HEK293 (cell line): Measurements from ENCODE around the gene FRMD6.

Experiments used
- CTCF ChIA-PET: fragments of 350-600 bp; formaldehyde crosslinking; extraction: SDS; loops from one replicate; lab custom pipeline; 2021; ENCODE audit warnings: antibody characterized with exemption; lab: Yijun Ruan, JAX
- POLR2A ChIA-PET: fragments of 300-600 bp; formaldehyde crosslinking; extraction: SDS; loops from one replicate; lab custom pipeline; 2020; ENCODE audit warnings: antibody characterized with exemption, inconsistent platforms; lab: Yijun Ruan, JAX
- H3K27ac ChIP-seq: fragments of 200-500 bp; sonication (Bioruptor generic); 2 replicates; pipeline ENCODE4 v1.5.1; 2014; ENCODE audit warnings: low read depth, low read length, control low read depth, inconsistent platforms; ENCODE audit errors: extremely low read depth
- H3K36me3 ChIP-seq, 2 experiments: fragments of 200-500 bp in 1 of 2; sonication (Bioruptor generic) in 1 of 2; 1 replicate in 1 of 2; 2 replicates in 1 of 2; pipeline ENCODE4 v1.5.1; 2014 to 2017; ENCODE audit warnings: inconsistent platforms in 2 of 2, low read length in 2 of 2; ENCODE audit not compliant: control insufficient read depth in 2 of 2, insufficient read depth in 1 of 2
- H3K4me1 ChIP-seq: fragments of 200-500 bp; sonication (Bioruptor generic); 2 replicates; pipeline ENCODE4 v1.5.1; 2014; ENCODE audit warnings: mild to moderate bottlenecking, low read length, inconsistent platforms; ENCODE audit not compliant: control insufficient read depth, insufficient read depth
- H3K4me3 ChIP-seq: 2 replicates; pipeline ENCODE4 v1.5.1; 2011; ENCODE audit warnings: low read depth, mild to moderate bottlenecking, control low read depth, low read length, moderate library complexity
- H3K9me3 ChIP-seq: fragments of 200-500 bp; sonication (Bioruptor generic); 2 replicates; pipeline ENCODE4 v1.5.1; 2014; ENCODE audit warnings: low read depth, low read length, inconsistent platforms; ENCODE audit not compliant: control insufficient read depth, insufficient read depth
- GLI4 ChIP-seq: fragments of 450-650 bp; formaldehyde crosslinking; IDR thresholded peaks from 2 replicates; pipeline ENCODE4 v1.5.1; 2016; ENCODE audit warnings: missing biosample characterization, missing genetic modification characterization
- HIC1 ChIP-seq: fragments of 450-650 bp; formaldehyde crosslinking; IDR thresholded peaks from 2 replicates; pipeline ENCODE4 v1.5.1; 2016; ENCODE audit warnings: missing biosample characterization, missing genetic modification characterization
- IKZF3 ChIP-seq: fragments of 450-650 bp; IDR thresholded peaks from 2 replicates; pipeline ENCODE4 v1.5.0; 2018; ENCODE audit warnings: missing biosample characterization, mild to moderate bottlenecking, missing genetic modification characterization, moderate library complexity
- KLF10 ChIP-seq: fragments of 450-650 bp; IDR thresholded peaks from 2 replicates; pipeline ENCODE4 v1.5.1; 2018; ENCODE audit warnings: missing biosample characterization, mild to moderate bottlenecking, missing genetic modification characterization
- KLF8 ChIP-seq: fragments of 450-650 bp; formaldehyde crosslinking; IDR thresholded peaks from 2 replicates; pipeline ENCODE4 v1.5.1; 2016; ENCODE audit warnings: missing biosample characterization, missing genetic modification characterization
- PRDM1 ChIP-seq: fragments of 450-650 bp; formaldehyde crosslinking; IDR thresholded peaks from 2 replicates; pipeline ENCODE4; 2016; ENCODE audit warnings: missing biosample characterization, missing genetic modification characterization
- PRDM10 ChIP-seq: fragments of 450-650 bp; formaldehyde crosslinking; IDR thresholded peaks from 2 replicates; pipeline ENCODE4 v1.5.1; 2016; ENCODE audit warnings: missing biosample characterization, missing genetic modification characterization
- SCRT1 ChIP-seq: fragments of 450-650 bp; formaldehyde crosslinking; IDR thresholded peaks from 2 replicates; pipeline ENCODE4 v1.5.1; 2016; ENCODE audit warnings: missing biosample characterization, missing genetic modification characterization, borderline replicate concordance
- SP2 ChIP-seq: fragments of 450-650 bp; formaldehyde crosslinking; IDR thresholded peaks from 2 replicates; pipeline ENCODE4 v1.5.1; 2016; ENCODE audit warnings: missing biosample characterization, missing genetic modification characterization
- SP3 ChIP-seq: fragments of 450-650 bp; formaldehyde crosslinking; IDR thresholded peaks from 2 replicates; pipeline ENCODE4 v1.5.1; 2016; ENCODE audit warnings: missing biosample characterization, missing genetic modification characterization
- SP7 ChIP-seq: fragments of 450-650 bp; formaldehyde crosslinking; IDR thresholded peaks from 2 replicates; pipeline ENCODE4 v1.5.1; 2016; ENCODE audit warnings: missing biosample characterization, missing genetic modification characterization
- ZBTB48 ChIP-seq: fragments of 450-650 bp; formaldehyde crosslinking; IDR thresholded peaks from 2 replicates; pipeline ENCODE4 v1.5.1; 2016; ENCODE audit warnings: missing biosample characterization, missing genetic modification characterization
- ZBTB8A ChIP-seq: fragments of 450-650 bp; formaldehyde crosslinking; IDR thresholded peaks from 2 replicates; pipeline ENCODE4 v1.5.1; 2016; ENCODE audit warnings: missing biosample characterization, missing genetic modification characterization
- ZIC2 ChIP-seq: fragments of 450-650 bp; formaldehyde crosslinking; IDR thresholded peaks from 2 replicates; pipeline ENCODE4 v1.5.1; 2016; ENCODE audit warnings: missing biosample characterization, missing genetic modification characterization
- ZNF132 ChIP-seq: fragments of 450-650 bp; formaldehyde crosslinking; IDR thresholded peaks from 2 replicates; pipeline ENCODE4 v1.5.1; 2017; ENCODE audit warnings: missing biosample characterization, missing genetic modification characterization, borderline replicate concordance
- ZNF146 ChIP-seq: fragments of 450-650 bp; formaldehyde crosslinking; IDR thresholded peaks from 2 replicates; pipeline ENCODE4 v1.5.1; 2016; ENCODE audit warnings: missing biosample characterization, missing genetic modification characterization
- ZNF184 ChIP-seq: fragments of 450-650 bp; IDR thresholded peaks from 2 replicates; pipeline ENCODE4 v1.5.1; 2018; ENCODE audit warnings: missing biosample characterization, mild to moderate bottlenecking, missing genetic modification characterization
- ZNF202 ChIP-seq: fragments of 450-650 bp; formaldehyde crosslinking; IDR thresholded peaks from 2 replicates; pipeline ENCODE4 v1.5.1; 2016; ENCODE audit warnings: missing biosample characterization, missing genetic modification characterization, borderline replicate concordance
- ZNF335 ChIP-seq: fragments of 450-650 bp; formaldehyde crosslinking; conservative IDR thresholded peaks from 2 replicates; pipeline ENCODE4 v1.5.1; 2016; ENCODE audit warnings: missing biosample characterization, missing genetic modification characterization
- ZNF391 ChIP-seq: fragments of 450-650 bp; formaldehyde crosslinking; IDR thresholded peaks from 2 replicates; pipeline ENCODE4 v1.5.1; 2016; ENCODE audit warnings: low read depth, missing biosample characterization, missing genetic modification characterization, borderline replicate concordance
- ZNF394 ChIP-seq: fragments of 450-650 bp; formaldehyde crosslinking; IDR thresholded peaks from 2 replicates; pipeline ENCODE4 v1.5.1; 2016; ENCODE audit warnings: missing biosample characterization, missing genetic modification characterization, mild to moderate bottlenecking, moderate library complexity, borderline replicate concordance
- ZNF423 ChIP-seq: fragments of 450-650 bp; formaldehyde crosslinking; IDR thresholded peaks from 2 replicates; pipeline ENCODE4 v1.5.1; 2016; ENCODE audit warnings: missing biosample characterization, missing genetic modification characterization
- ZNF530 ChIP-seq: fragments of 450-650 bp; formaldehyde crosslinking; IDR thresholded peaks from 2 replicates; pipeline ENCODE4 v1.5.1; 2016; ENCODE audit warnings: low read depth, missing biosample characterization, missing genetic modification characterization
- ZNF707 ChIP-seq: fragments of 450-650 bp; formaldehyde crosslinking; IDR thresholded peaks from 2 replicates; pipeline ENCODE4 v1.5.1; 2016; ENCODE audit warnings: missing biosample characterization, missing genetic modification characterization
- ZNF777 ChIP-seq: fragments of 450-650 bp; formaldehyde crosslinking; IDR thresholded peaks from 2 replicates; pipeline ENCODE4 v1.5.1; 2017; ENCODE audit warnings: missing biosample characterization, missing genetic modification characterization, borderline replicate concordance
- TF ChIP-seq, protein P1 (sequence below): fragments of 450-650 bp; formaldehyde crosslinking; IDR thresholded peaks from 2 replicates; pipeline ENCODE4 v1.5.1; 2016; ENCODE audit warnings: missing biosample characterization, missing genetic modification characterization
- TF ChIP-seq, protein P2 (sequence below): fragments of 450-650 bp; formaldehyde crosslinking; IDR thresholded peaks from 2 replicates; pipeline ENCODE4 v1.5.1; 2016; ENCODE audit warnings: missing biosample characterization, missing genetic modification characterization

FRMD6 gene

GRCh38 chr14:51651388-51652167 is at the start of gene FRMD6:
FRMD6 (plus strand) TSS chr14:51651910; CDS start chr14:51689837, 37,927 bp downstream.
- Histone ChIP-seq H3K27ac (peak within 1 kb of the TSS; percentile 98), H3K4me1 (peaks cover 27% of the 10 kb centered on the region), H3K9me3 (no peaks in the 10 kb centered on the region), H3K4me3 (peak within 1 kb of the TSS; percentile 95), H3K36me3 (no peaks in the 10 kb centered on the region)
- CTCF ChIA-PET: interaction anchor here (0.6 to 3.2 kb wide), 11 partner anchors 13 to 368 kb away, joined by 3 to 19 read pairs (median 4); no protein-coding TSS in a partner anchor
- POLR2A ChIA-PET: interaction anchor here (0.6 to 1.8 kb wide), 14 partner anchors 9 to 368 kb away, joined by 3 to 10 read pairs (median 3); no protein-coding TSS in a partner anchor
- TF ChIP-seq ZNF423 (tag by site-specific recombination) (peak; percentile 60; the same call in 1 of the 2 replicates), ZNF394 (tag by site-specific recombination) (no peak), HIC1 (tag by site-specific recombination) (peak; percentile 72), ZNF146 (no peak), ZNF391 (tag by site-specific recombination) (peak; percentile 45; the same call in 1 of the 2 replicates), ZBTB8A (tag by site-specific recombination) (peak; percentile 97), SP3 (tag by site-specific recombination) (peak; percentile 49), SP2 (tag by site-specific recombination) (peak; percentile 18; the same call in 1 of the 2 replicates), ZNF132 (tag by site-specific recombination) (no peak), ZNF202 (tag by site-specific recombination) (no peak), KLF10 (tag by site-specific recombination) (peak; percentile 76), SP7 (tag by site-specific recombination) (peak; percentile 32), KLF8 (tag by site-specific recombination) (no peak; the same call in 1 of the 2 replicates), PRDM10 (tag by site-specific recombination) (peak; percentile 99), PRDM1 (no peak), ZNF184 (tag by site-specific recombination) (no peak), SCRT1 (tag by site-specific recombination) (peak; percentile 45; the same call in 1 of the 2 replicates), IKZF3 (tag by site-specific recombination) (peak; percentile 32; the same call in 1 of the 2 replicates), ZNF530 (tag by site-specific recombination) (no peak), ZNF335 (tag by site-specific recombination) (peak; percentile 36; the same call in 1 of the 2 replicates), ZIC2 (tag by site-specific recombination) (peak; percentile 48), ZNF777 (tag by site-specific recombination) (no peak), ZBTB48 (peak; percentile 39; the same call in 1 of the 2 replicates), GLI4 (tag by site-specific recombination) (no peak), ZNF707 (tag by site-specific recombination) (no peak)
- TF ChIP-seq, protein P1, sequence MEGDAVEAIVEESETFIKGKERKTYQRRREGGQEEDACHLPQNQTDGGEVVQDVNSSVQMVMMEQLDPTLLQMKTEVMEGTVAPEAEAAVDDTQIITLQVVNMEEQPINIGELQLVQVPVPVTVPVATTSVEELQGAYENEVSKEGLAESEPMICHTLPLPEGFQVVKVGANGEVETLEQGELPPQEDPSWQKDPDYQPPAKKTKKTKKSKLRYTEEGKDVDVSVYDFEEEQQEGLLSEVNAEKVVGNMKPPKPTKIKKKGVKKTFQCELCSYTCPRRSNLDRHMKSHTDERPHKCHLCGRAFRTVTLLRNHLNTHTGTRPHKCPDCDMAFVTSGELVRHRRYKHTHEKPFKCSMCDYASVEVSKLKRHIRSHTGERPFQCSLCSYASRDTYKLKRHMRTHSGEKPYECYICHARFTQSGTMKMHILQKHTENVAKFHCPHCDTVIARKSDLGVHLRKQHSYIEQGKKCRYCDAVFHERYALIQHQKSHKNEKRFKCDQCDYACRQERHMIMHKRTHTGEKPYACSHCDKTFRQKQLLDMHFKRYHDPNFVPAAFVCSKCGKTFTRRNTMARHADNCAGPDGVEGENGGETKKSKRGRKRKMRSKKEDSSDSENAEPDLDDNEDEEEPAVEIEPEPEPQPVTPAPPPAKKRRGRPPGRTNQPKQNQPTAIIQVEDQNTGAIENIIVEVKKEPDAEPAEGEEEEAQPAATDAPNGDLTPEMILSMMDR (tag by site-specific recombination): peak; percentile 72
- TF ChIP-seq, protein P2, sequence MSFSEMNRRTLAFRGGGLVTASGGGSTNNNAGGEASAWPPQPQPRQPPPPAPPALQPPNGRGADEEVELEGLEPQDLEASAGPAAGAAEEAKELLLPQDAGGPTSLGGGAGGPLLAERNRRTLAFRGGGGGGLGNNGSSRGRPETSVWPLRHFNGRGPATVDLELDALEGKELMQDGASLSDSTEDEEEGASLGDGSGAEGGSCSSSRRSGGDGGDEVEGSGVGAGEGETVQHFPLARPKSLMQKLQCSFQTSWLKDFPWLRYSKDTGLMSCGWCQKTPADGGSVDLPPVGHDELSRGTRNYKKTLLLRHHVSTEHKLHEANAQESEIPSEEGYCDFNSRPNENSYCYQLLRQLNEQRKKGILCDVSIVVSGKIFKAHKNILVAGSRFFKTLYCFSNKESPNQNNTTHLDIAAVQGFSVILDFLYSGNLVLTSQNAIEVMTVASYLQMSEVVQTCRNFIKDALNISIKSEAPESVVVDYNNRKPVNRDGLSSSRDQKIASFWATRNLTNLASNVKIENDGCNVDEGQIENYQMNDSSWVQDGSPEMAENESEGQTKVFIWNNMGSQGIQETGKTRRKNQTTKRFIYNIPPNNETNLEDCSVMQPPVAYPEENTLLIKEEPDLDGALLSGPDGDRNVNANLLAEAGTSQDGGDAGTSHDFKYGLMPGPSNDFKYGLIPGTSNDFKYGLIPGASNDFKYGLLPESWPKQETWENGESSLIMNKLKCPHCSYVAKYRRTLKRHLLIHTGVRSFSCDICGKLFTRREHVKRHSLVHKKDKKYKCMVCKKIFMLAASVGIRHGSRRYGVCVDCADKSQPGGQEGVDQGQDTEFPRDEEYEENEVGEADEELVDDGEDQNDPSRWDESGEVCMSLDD (tag by site-specific recombination): peak; percentile 53; the same call in 1 of the 2 replicates
